Dermis lymphatic vessel endothelial cell (primary cell): ENCODE results near the gene TBX20. TPM values are rescaled to one million over a fixed set of nuclear protein-coding genes. Genes with fewer than 3 reads are reported as not detected.

Source experiments
- total RNA-seq: library from RNA; depleted of rRNA; stranded (reverse); fragments of >200 nt; gene quantifications from 2 replicates; pipeline ENCODE4 v1.2.1, GENCODE V29; 2014

The TBX20 gene, protein sequence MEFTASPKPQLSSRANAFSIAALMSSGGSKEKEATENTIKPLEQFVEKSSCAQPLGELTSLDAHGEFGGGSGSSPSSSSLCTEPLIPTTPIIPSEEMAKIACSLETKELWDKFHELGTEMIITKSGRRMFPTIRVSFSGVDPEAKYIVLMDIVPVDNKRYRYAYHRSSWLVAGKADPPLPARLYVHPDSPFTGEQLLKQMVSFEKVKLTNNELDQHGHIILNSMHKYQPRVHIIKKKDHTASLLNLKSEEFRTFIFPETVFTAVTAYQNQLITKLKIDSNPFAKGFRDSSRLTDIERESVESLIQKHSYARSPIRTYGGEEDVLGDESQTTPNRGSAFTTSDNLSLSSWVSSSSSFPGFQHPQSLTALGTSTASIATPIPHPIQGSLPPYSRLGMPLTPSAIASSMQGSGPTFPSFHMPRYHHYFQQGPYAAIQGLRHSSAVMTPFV
- total RNA-seq = not detected in 2 replicates

DNA sequence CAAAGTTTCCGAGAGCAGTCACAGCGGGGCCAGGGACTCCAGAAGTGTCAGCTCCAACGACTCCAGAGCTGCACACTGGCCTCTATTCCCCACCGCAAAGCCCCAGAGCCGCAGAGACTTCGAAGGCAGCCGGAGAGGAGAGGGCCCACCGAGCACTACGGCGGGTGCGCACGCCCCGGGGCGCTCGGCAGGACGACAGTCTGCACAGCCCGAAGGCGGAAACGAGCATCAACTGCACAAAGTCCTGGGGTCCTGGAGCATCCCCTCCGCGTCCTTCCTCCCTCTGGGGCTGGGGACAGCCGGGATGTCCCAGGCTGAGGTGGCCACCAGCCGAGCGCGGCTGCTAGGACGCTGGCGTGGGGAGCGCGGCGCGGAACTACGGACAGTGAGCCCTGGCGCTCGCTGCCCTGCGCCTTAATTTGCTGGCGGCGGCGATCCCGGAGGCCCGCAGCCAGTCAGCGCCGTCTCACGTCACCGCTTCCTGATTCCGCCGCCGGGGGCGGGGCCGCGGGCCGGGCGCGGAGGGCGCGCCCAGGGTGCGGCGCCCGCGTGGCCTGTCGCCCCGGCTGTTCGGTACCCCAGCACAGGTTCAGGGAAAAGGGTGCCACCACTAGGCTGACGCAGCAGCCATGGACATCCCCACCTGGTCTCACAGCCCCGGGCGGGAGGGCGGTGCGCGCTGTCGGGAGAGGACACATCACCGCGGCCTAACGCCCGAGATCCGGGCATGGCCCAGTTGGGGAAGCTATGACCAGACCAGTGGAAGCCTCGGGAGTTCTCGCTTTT, at the start of gene TBX20:
Gene TBX20, minus strand, starts transcription at position 391 of the 786 bp plus-strand sequence. CDS start 480 bp downstream, outside the sequence.

Other genes with a start within 250 kb of the TBX20 start
- 55.4 and 78.5 TPM in 2 replicates for gene DPY19L1, start 216.6 kb downstream of the TBX20 start, total RNA-seq